Measurements from ENCODE around the gene TSN.

TSN gene

GRCh38 chr2:121736140-121736461 lies 19.4 kb upstream of the TSN start:
- peak overlapping the region; percentile 89 for H3K4me3 ChIP-seq (ENCODE audit: low read depth, low read length)
- ChIA-PET CTCF (interaction anchor here (0.7 to 3.6 kb wide), 5 partner anchors 15 to 640 kb away, joined by 3 to 15 read pairs (median 5); partner anchors contain the start of gene RNU4ATAC), POLR2A (interaction anchor here (0.9 to 3.1 kb wide), 3 partner anchors 14 to 205 kb away, joined by 3 to 16 read pairs (median 6); partner anchors contain the start of genes RNU4ATAC and TSN)
- TF ChIP-seq CTCF (IDR thresholded peaks at IDR 0.05; ENCODE audit: insufficient read depth, low read length, missing control alignments) = no peak
- no peak for DNase-seq (ENCODE audit: low read depth, low spot score)

DNA sequence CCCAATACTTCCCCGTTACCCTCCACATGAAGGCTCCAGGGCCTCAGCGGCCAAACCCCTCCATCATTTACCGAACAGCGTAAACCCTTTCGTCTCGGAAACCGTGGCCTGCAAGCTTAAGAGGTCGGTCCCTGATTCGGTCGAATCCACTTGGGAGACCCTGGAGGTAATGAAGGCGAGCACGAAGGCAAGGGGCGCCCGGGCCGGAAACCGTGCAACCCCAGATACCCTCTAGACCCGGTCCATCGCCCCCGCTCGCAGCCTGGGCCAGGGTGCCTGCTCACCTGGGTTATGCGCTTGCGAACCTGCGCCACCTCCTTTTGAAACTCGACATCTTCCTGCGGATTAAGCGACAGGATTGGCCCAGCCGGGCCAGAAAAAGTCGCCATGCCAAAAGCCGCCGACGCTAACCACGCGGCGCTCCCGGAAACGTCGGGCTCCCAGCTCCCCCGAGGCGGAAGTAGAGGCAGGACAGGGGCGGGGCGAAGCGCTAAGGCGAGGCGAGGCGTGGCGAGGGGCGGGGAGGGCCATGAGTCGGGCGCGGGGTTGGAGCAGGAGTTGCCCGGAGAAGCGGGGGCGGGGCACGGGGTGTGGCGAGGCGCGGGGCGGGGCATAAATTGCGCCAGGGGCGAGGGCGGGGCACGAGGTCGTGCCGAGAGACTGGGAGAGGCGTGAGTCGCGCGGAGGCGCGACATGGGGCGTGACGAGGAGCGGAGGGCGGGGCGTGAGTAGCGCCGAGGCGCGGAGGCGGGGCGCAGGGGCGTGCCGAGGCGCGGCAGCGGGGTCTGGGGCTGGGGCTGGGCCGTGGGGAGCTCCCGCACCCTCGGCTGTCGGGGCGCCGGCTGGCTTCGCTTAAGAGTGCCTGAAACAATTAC lies 18.8 kb upstream of the TSN start, which contains the start of gene NIFK:
Gene NIFK, minus strand, starts transcription at position 414 of the 875 bp plus-strand sequence. Its CDS starts 25 bp downstream, at position 389.
- peak within 1 kb of the TSS; percentile 89 for H3K4me3 ChIP-seq (ENCODE audit: low read depth, low read length)
- CTCF ChIA-PET = interaction anchor here (0.7 to 3.6 kb wide), 7 partner anchors 12 to 641 kb away, joined by 3 to 15 read pairs (median 5); partner anchors contain the start of gene RNU4ATAC
- TF ChIP-seq CTCF (IDR thresholded peaks at IDR 0.05; ENCODE audit: insufficient read depth, low read length, missing control alignments) = no peak
- DNase-seq (ENCODE audit: low read depth, low spot score) = peak; percentile 66
- POLR2A ChIA-PET = interaction anchor here (0.9 to 3.1 kb wide), 3 partner anchors 15 to 205 kb away, joined by 3 to 16 read pairs (median 6); partner anchors contain the start of genes RNU4ATAC and TSN

DNA sequence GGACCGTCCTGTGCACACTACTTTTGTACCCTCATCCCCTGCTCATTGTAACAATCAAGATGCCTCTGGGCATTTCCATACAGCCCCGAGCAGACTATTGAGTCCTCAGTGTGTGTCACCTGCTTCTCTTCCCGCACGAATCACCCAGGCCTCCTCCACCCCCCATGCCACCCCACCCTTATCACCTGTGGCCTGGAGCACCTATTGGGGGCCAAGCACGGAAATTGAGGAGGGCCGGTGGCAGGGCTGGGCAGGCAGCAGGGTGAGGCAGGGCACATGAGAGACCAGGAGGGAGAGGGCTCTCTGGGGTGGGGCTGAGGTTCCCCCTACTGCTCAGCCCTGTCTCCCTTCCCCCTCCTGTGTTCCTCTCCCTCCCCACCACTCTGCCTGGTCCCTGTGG lies 14.5 kb upstream of the TSN start:
- POLR2A ChIA-PET = no interaction called here
- no peak for DNase-seq (ENCODE audit: low read depth, low spot score)
- TF ChIP-seq CTCF (IDR thresholded peaks at IDR 0.05; ENCODE audit: insufficient read depth, low read length, missing control alignments) = no peak
- CTCF ChIA-PET = no interaction called here
- H3K4me3 ChIP-seq (ENCODE audit: low read depth, low read length) = no peak overlapping the region

- no peak for TF ChIP-seq CTCF (IDR thresholded peaks at IDR 0.05; ENCODE audit: insufficient read depth, low read length, missing control alignments)
- ChIA-PET POLR2A (no interaction called here), CTCF (no interaction called here)
- no peak for DNase-seq (ENCODE audit: low read depth, low spot score)
- no peak overlapping the region for H3K4me3 ChIP-seq (ENCODE audit: low read depth, low read length)
Observed at GRCh38 chr2:121741450-121741849, 14.0 kb upstream of the TSN start.

- ChIA-PET CTCF (no interaction called here), POLR2A (no interaction called here)
- no peak for TF ChIP-seq CTCF (IDR thresholded peaks at IDR 0.05; ENCODE audit: insufficient read depth, low read length, missing control alignments)
- no peak for DNase-seq (ENCODE audit: low read depth, low spot score)
- H3K4me3 ChIP-seq (ENCODE audit: low read depth, low read length) = no peak overlapping the region
Observed at GRCh38 chr2:121746071-121746578, 9.3 kb upstream of the TSN start.

GRCh38 chr2:121748202-121748601 lies 7.2 kb upstream of the TSN start:
- CTCF ChIA-PET = interaction anchor here (1.0 to 1.9 kb wide), 7 partner anchors 10 to 664 kb away, joined by 3 to 12 read pairs (median 5); partner anchors contain the start of gene RNU4ATAC
- POLR2A ChIA-PET = interaction anchor here (0.6 kb wide), 1 partner anchor 218 kb away, joined by 3 read pairs; the partner anchor contains the start of gene RNU4ATAC
- peak; percentile 3 for TF ChIP-seq CTCF (IDR thresholded peaks at IDR 0.05; ENCODE audit: insufficient read depth, low read length, missing control alignments)
- no peak for DNase-seq (ENCODE audit: low read depth, low spot score)
- no peak overlapping the region for H3K4me3 ChIP-seq (ENCODE audit: low read depth, low read length)
